DND-41 (cell line): Measurements from ENCODE around the gene ZNG1C.
"Not testable (repeated sequence)": the region's sequence is repeated elsewhere in the genome, so short reads cannot be mapped to it uniquely, and the experiment has no call there.

ENCODE experiments used
- ATAC-seq: fragments of 200-7000 bp; cut with Tn5 transposase; 3 replicates; pipeline ENCODE4 v1.9.1; 2021; ENCODE audit warnings: low read depth; ENCODE audit not compliant: insufficient read depth
- DNase-seq: peaks from one replicate; pipeline ENCODE4 v3.0.0-alpha.2; 2020
- H2AFZ ChIP-seq: 2 replicates; pipeline ENCODE4 v1.6.0; 2012; ENCODE audit warnings: low read depth, low read length
- H3K27ac ChIP-seq: 2 replicates; pipeline ENCODE4 v1.5.1; 2012; ENCODE audit warnings: low read length, inconsistent platforms
- H3K27me3 ChIP-seq: fragments of 200-600 bp; sonication (generic); 2 replicates; pipeline ENCODE4 v1.6.0; 2012; ENCODE audit warnings: low read length, mild to moderate bottlenecking, inconsistent platforms; ENCODE audit not compliant: insufficient read depth, poor library complexity
- H3K36me3 ChIP-seq: 2 replicates; pipeline ENCODE4 v1.5.1; 2012; ENCODE audit warnings: low read length, inconsistent platforms; ENCODE audit not compliant: insufficient read depth
- H3K4me1 ChIP-seq: 2 replicates; pipeline ENCODE4 v1.5.1; 2012; ENCODE audit warnings: mild to moderate bottlenecking, low read length; ENCODE audit not compliant: insufficient read depth
- H3K4me2 ChIP-seq: 2 replicates; pipeline ENCODE4 v1.6.0; 2012; ENCODE audit warnings: mild to moderate bottlenecking, moderate library complexity, low read length, inconsistent platforms; ENCODE audit not compliant: insufficient read depth
- H3K4me3 ChIP-seq, 2 experiments: fragments of 200-600 bp in 1 of 2; shearing (Covaris generic) in 1 of 2; 2 replicates each; pipeline ENCODE4 v1.5.1; 2012 to 2016; ENCODE audit warnings: inconsistent platforms in 2 of 2, low read length in 2 of 2, mild to moderate bottlenecking in 2 of 2, low read depth in 1 of 2, moderate library complexity in 1 of 2
- H3K79me2 ChIP-seq: 2 replicates; pipeline ENCODE4 v1.6.0; 2012; ENCODE audit warnings: low read length, inconsistent platforms; ENCODE audit not compliant: insufficient read depth
- H3K9ac ChIP-seq: 2 replicates; pipeline ENCODE4 v1.6.0; 2012; ENCODE audit warnings: low read depth, mild to moderate bottlenecking, inconsistent platforms, low read length, moderate library complexity
- H3K9me3 ChIP-seq: 2 replicates; pipeline ENCODE4 v1.5.1; 2012; ENCODE audit warnings: low read length, moderate library complexity, mild to moderate bottlenecking, inconsistent platforms; ENCODE audit not compliant: insufficient read depth, severe bottlenecking
- H4K20me1 ChIP-seq: 2 replicates; pipeline ENCODE4 v1.6.0; 2012; ENCODE audit warnings: low read length; ENCODE audit not compliant: insufficient read depth

The ZNG1C gene

GRCh38 chr9:68330531-68331173 lies 88.9 kb downstream of the ZNG1C start:
- DNase-seq, H3K9ac ChIP-seq, H3K4me2 ChIP-seq, H3K27ac ChIP-seq, H3K4me1 ChIP-seq, H3K4me3 ChIP-seq, ATAC-seq, H3K79me2 ChIP-seq, H2AFZ ChIP-seq, H4K20me1 ChIP-seq, H3K36me3 ChIP-seq, H3K9me3 ChIP-seq, H3K27me3 ChIP-seq: not testable (repeated sequence)

GRCh38 chr9:68332122-68332521 lies 90.3 kb downstream of the ZNG1C start:
- H3K9me3 ChIP-seq, H3K27me3 ChIP-seq, H2AFZ ChIP-seq, H3K27ac ChIP-seq, H3K79me2 ChIP-seq, H3K9ac ChIP-seq, H3K4me3 ChIP-seq, H4K20me1 ChIP-seq, ATAC-seq, DNase-seq, H3K4me2 ChIP-seq, H3K36me3 ChIP-seq, H3K4me1 ChIP-seq: not testable (repeated sequence)

- H3K79me2 ChIP-seq, H2AFZ ChIP-seq, H3K4me2 ChIP-seq, H3K4me1 ChIP-seq, H4K20me1 ChIP-seq, H3K9ac ChIP-seq, H3K9me3 ChIP-seq, H3K27me3 ChIP-seq, DNase-seq, H3K27ac ChIP-seq, H3K4me3 ChIP-seq, H3K36me3 ChIP-seq: not testable (repeated sequence)
- peak; percentile 74 for ATAC-seq
These were observed 94.2 kb downstream of the ZNG1C start for GRCh38 chr9:68335935-68336334.

GRCh38 chr9:68336639-68337339 lies 95.0 kb downstream of the ZNG1C start:
- not testable (repeated sequence) for H3K27ac ChIP-seq, H4K20me1 ChIP-seq, ATAC-seq, H3K27me3 ChIP-seq, DNase-seq, H3K9me3 ChIP-seq, H2AFZ ChIP-seq, H3K4me1 ChIP-seq, H3K4me2 ChIP-seq, H3K79me2 ChIP-seq, H3K4me3 ChIP-seq, H3K36me3 ChIP-seq, H3K9ac ChIP-seq

DNA sequence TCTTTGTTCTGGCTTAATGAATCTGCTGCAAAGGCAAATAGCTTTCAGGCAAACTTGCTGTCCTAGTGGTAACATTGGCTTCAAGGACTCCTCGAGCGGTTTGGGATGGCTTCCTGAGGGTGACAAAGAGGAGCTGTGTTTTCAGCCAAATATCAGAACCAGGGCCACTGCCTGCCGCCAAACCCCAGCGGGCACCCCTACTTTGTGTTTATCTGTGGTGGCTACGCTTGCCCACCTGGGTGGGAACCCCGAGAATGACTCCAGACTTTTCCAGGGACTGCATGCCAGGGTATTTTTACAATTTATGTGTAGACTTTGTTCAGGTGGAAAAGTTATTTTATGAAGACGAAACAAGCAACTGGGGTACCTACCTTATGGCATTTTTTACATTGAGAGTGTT lies 96.2 kb downstream of the ZNG1C start:
- not testable (repeated sequence) for DNase-seq, H2AFZ ChIP-seq, H3K4me3 ChIP-seq, H3K9me3 ChIP-seq, H3K27me3 ChIP-seq, H3K27ac ChIP-seq, H3K9ac ChIP-seq, H3K4me2 ChIP-seq, H3K4me1 ChIP-seq, H3K36me3 ChIP-seq, ATAC-seq, H4K20me1 ChIP-seq, H3K79me2 ChIP-seq

DNA sequence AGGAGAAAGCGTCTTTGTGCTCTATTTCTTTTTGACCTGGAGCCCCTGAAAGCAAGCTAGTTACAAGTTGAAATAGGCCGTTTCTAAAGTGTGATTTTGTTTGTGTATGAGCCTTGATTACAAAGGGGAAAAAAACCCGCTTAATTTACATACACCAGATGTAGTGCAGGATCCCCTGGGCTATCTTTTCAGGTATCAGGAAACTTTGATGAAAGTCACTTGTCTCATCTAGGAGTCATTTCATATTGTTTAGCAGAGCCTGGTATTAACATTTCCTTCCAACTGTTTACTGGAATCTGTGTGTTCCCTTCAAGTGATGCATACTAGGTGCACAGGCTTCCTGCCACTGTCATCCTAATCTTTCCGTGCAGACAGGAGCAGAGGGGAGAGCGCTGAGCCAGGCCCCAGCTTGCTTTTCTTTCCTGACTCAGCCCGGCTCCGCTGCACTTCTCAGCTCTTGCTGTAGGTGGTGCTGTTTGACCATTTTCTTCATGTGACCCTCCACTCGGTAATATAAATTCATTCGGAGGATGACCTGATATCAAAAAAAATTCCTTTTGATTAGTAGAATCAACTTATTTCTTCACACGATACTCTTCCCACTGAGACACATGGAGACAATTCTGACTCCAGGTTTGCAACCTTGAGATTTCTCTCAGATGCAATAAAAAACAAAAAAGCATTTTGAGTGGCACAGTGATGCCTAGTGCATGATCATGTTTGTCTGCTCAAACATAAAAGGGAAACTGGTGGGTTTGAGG lies 100.7 kb downstream of the ZNG1C start:
- DNase-seq, H3K27ac ChIP-seq, H3K4me2 ChIP-seq, H3K9ac ChIP-seq, H3K9me3 ChIP-seq, H3K36me3 ChIP-seq, H3K4me1 ChIP-seq, H3K27me3 ChIP-seq, H4K20me1 ChIP-seq, H3K79me2 ChIP-seq, H3K4me3 ChIP-seq, H2AFZ ChIP-seq: not testable (repeated sequence)
- ATAC-seq, result peak; percentile 88

DNA sequence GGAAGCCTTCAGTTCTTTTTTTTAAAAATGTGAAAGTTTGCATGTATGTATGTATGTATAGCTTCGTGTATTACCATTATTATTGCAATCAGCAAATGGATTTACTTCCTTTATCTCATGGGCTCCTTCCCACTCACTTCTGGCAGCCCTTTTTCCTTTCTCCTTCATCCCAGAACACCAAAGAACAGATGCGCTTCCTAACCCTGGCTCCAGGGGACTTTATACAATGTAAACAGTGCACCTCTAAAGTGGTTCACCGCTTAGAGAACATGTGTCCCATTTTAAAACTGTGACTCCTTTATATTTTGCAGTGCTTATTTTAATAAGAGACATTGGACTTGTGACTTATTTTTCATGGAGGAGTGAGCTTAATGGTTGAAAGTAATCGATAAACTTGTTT lies 101.5 kb downstream of the ZNG1C start:
- not testable (repeated sequence) for H3K27ac ChIP-seq

DNA sequence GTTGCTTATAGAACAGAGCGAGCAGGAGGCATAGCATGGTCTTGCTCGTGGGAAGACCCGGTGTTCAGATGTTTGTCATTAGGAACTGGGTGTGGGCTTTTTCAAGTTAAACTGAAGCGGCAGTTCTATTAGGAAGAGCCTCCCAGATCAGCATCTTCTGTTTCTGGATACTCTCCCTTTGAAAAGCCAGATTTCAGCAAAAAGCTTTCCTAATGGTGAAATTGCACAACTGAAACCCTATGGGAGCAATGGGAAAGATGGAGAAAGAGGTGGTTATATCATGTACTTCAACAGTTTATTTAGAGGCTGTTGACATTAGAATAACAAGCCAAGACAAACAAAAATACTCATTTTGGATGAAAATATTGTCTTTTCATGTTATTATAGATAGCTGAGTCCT lies 102.2 kb downstream of the ZNG1C start:
- not testable (repeated sequence) for H3K79me2 ChIP-seq, H3K4me1 ChIP-seq, ATAC-seq, H3K9ac ChIP-seq, H3K27me3 ChIP-seq, H3K9me3 ChIP-seq, H4K20me1 ChIP-seq, H2AFZ ChIP-seq, H3K4me3 ChIP-seq, H3K36me3 ChIP-seq, H3K27ac ChIP-seq, H3K4me2 ChIP-seq, DNase-seq

More for the DNA sequence above, 101.5 kb downstream of the ZNG1C start:
- H3K4me2 ChIP-seq, H2AFZ ChIP-seq, H3K4me3 ChIP-seq, H3K9me3 ChIP-seq, H4K20me1 ChIP-seq, H3K79me2 ChIP-seq, ATAC-seq, H3K36me3 ChIP-seq, H3K9ac ChIP-seq, H3K4me1 ChIP-seq, H3K27me3 ChIP-seq, DNase-seq: not testable (repeated sequence)
